ENCODE results near the gene TPRG1L. TPM values are rescaled to one million over a fixed set of nuclear protein-coding genes. Genes with fewer than 3 reads are reported as not detected.
"Not testable (repeated sequence)": the region's sequence is repeated elsewhere in the genome, so short reads cannot be mapped to it uniquely, and the experiment has no call there.

TPRG1L gene
- total and polyA plus RNA-seq, 7 donors, result 33.9 to 66.4 (median 40.2) TPM

DNA sequence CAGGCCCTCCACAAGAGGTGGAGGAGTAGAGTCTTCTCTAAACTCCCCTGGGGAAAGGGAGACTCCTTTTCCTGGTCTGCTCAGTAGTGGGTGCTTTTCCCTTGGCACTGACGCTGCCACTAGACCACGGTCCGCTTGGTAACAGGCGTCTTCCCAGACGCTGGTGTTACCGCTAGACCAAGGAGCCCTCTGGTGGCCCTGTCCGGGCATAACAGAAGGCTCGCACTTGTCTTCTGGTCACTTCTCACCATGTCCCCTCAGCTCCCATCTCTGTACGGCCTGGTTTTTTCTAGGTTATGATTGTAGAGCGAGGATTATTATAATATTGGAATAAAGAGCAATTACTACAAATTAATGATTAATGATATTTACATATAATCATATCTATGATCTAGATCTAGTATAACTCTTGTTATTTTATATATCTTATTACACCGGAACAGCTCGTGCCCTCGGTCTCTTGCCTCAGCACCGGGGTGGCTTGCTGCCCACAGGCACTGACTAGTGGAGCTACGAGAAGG is 3.6 kb upstream of the TPRG1L start:
- WGBS, 3 donors, result 18 to 43% (median 22%) methylated on average over 8 to 15 of the region's 15 CpGs
- H3K9me3 ChIP-seq; H3K27me3 ChIP-seq (ENCODE audit: insufficient read depth in 3 of 3, low read length in 2 of 3); H3K4me3 ChIP-seq; intact Hi-C loops (cut with DNase I); H3K27ac ChIP-seq; ATAC-seq; H3K36me3 ChIP-seq (ENCODE audit: insufficient read depth in 1 of 2, low read depth in 1 of 2): not testable (repeated sequence)
- peaks cover 16% of the 10 kb centered on the region for H3K4me1 ChIP-seq
- peak; percentile 47 to 71 for DNase-seq
- TF ChIP-seq, protein P1, sequence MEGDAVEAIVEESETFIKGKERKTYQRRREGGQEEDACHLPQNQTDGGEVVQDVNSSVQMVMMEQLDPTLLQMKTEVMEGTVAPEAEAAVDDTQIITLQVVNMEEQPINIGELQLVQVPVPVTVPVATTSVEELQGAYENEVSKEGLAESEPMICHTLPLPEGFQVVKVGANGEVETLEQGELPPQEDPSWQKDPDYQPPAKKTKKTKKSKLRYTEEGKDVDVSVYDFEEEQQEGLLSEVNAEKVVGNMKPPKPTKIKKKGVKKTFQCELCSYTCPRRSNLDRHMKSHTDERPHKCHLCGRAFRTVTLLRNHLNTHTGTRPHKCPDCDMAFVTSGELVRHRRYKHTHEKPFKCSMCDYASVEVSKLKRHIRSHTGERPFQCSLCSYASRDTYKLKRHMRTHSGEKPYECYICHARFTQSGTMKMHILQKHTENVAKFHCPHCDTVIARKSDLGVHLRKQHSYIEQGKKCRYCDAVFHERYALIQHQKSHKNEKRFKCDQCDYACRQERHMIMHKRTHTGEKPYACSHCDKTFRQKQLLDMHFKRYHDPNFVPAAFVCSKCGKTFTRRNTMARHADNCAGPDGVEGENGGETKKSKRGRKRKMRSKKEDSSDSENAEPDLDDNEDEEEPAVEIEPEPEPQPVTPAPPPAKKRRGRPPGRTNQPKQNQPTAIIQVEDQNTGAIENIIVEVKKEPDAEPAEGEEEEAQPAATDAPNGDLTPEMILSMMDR (IDR thresholded peaks at IDR 0.05), result peak; percentile 61

DNA sequence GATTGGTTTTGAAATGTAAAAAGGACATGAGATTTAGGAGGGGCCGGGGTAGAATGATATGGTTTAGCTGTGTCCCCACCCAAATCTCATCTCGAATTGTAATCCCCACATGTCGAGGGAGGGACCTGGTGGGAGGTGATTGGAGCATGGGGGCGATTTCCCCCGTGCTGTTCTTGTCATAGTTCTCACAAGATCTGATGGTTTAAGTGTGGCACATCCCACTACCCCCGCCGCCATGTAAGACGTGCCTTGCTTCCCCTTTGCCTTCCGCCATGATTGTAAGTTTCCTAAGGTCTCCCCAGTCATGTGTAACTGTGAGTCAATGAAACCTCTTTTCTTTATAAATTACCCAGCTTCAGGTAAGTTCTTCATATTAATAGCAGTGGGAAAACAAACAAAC is 2.7 kb upstream of the TPRG1L start:
- intact Hi-C loops (cut with DNase I); DNase-seq; ATAC-seq; H3K27me3 ChIP-seq (ENCODE audit: insufficient read depth in 3 of 3, low read length in 2 of 3); H3K27ac ChIP-seq; H3K4me3 ChIP-seq; H3K9me3 ChIP-seq: not testable (repeated sequence)
- Histone ChIP-seq H3K4me1 (peaks cover 16% of the 10 kb centered on the region), H3K36me3 (ENCODE audit: insufficient read depth in 1 of 2, low read depth in 1 of 2) (peaks cover 0 to 11% of the 10 kb centered on the region in 2 donors)
- 77 to 83% (median 82%) methylated on average over 9 of the region's 9 CpGs for WGBS, 3 donors

DNA sequence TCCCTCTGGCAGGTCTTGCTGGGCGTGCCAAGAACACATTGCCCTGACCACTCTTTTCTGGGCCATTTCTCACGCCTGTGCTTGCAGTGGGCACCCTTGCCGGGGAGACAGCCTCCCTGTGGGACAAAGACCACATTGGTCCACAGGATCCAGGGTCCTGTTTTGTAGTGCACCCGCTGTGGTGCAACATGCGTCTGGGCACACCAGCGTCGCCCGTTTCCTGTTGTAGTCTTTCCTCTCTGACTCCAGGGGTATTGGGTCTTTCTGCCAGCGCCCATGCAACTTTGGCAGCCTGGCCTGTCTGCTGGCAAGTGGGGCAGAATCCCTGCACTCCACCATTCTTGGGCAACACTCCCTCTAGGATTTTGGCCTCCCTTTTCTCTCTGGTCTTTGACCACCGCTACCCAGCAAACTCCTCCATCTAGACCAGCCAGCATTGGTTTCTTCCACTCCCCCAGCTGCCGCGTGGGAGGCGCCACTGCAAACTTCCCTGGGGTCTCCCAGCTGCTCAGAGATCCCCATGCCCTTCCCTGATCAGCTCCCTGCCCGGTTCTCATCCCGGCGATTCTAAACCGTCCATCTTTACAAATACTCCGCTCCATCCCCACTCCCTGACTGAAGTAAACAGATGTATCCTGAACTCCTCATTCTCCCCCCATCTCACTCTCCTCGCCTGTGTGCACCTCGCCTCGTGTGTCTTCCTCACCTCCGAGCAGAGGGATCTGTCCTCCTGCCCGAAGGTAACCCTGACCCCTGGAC is 1.2 kb upstream of the TPRG1L start:
- Histone ChIP-seq H3K9me3 (no peaks in the 10 kb centered on the region), H3K27ac (peak overlapping the region; percentile 85), H3K27me3 (ENCODE audit: insufficient read depth in 3 of 3, low read length in 2 of 3) (no peaks in the 10 kb centered on the region), H3K4me1 (peaks cover 16% of the 10 kb centered on the region), H3K36me3 (ENCODE audit: insufficient read depth in 1 of 2, low read depth in 1 of 2) (peaks cover 4 to 26% of the 10 kb centered on the region in 2 donors), H3K4me3 (peak overlapping the region; percentile 88)
- DNase-seq, result peak in 1 of 2 donors; percentile 56
- no peak for ATAC-seq
- TF ChIP-seq, protein P1 (IDR thresholded peaks at IDR 0.05), result no peak
- intact Hi-C loops (cut with DNase I), result no loop called here
- 18 to 28% (median 20%) methylated on average over 23 of the region's 23 CpGs for WGBS, 3 donors

DNA sequence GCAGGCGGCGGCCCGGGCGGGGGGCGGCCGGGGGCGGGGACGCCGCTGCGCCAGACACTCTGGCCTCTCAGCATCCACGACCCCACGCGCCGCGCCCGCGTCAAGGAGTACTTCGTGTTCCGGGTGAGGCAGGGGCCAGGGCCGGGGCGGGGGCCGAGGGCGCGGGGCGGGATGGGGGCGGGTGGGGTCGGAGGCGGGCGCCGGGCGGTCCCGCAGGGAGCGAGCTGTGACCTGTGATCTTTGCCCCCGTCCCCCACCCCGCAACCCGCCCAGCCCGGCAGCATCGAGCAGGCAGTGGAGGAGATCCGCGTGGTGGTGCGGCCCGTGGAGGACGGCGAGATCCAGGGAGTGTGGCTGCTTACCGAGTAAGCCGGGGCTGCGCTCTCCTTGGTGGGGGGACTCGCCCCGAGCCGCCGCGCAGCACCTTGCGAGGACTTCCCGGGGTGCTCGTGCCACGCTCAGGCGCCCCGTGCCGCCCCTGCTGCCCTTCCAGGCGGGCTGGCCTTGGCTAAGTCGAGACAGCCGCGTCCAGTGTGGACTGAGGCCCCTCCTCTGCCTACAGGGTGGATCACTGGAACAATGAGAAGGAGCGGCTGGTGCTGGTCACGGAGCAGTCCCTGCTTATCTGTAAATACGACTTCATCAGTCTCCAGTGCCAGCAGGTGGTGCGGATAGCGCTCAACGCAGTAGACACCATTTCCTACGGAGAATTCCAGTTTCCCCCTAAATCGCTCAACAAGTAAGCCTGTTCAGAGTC is 514 bp downstream of the TPRG1L start:
- TF ChIP-seq, protein P1 (IDR thresholded peaks at IDR 0.05), result no peak
- peaks cover 16% of the 10 kb centered on the region for H3K4me1 ChIP-seq
- 2 to 4% (median 3%) methylated on average over 39 to 71 of the region's 71 CpGs for WGBS, 3 donors
- DNase-seq, result peak in 1 of 2 donors; percentile 33
- intact Hi-C loops (cut with DNase I), result no loop called here
- no peaks in the 10 kb centered on the region for H3K9me3 ChIP-seq
- ATAC-seq, result peak in 1 of 4 donors; percentile 3
- peak overlapping the region; percentile 88 for H3K4me3 ChIP-seq
- peak overlapping the region; percentile 85 for H3K27ac ChIP-seq
- no peaks in the 10 kb centered on the region for H3K27me3 ChIP-seq (ENCODE audit: insufficient read depth in 3 of 3, low read length in 2 of 3)
- H3K36me3 ChIP-seq (ENCODE audit: insufficient read depth in 1 of 2, low read depth in 1 of 2), result peaks cover 11 to 43% of the 10 kb centered on the region in 2 donors

DNA sequence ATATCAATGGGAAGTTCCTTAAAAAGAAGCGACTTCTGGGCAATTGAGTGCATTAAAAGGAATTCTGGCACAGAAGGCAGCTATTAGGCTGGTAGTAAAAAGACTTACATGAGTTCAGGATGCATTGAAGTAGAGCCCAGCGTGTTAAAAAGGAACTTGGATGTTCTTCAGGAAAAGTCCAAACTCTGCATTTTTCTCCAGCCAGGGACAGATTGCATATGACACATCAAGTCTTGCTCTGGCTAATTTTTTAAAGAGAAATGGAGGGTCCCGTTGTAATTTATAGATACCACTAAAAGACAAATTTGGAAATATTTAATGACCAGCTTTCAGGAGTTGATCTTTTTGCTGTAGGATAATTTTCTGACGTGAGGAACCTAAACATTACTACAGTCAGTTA is 1.2 kb downstream of the TPRG1L start:
- Histone ChIP-seq H3K9me3 (no peaks in the 10 kb centered on the region), H3K4me3 (peak overlapping the region; percentile 88), H3K36me3 (ENCODE audit: insufficient read depth in 1 of 2, low read depth in 1 of 2) (peaks cover 11 to 50% of the 10 kb centered on the region in 2 donors), H3K27me3 (ENCODE audit: insufficient read depth in 3 of 3, low read length in 2 of 3) (no peaks in the 10 kb centered on the region), H3K4me1 (peaks cover 16% of the 10 kb centered on the region), H3K27ac (peak overlapping the region; percentile 85)
- WGBS, 3 donors, result 74 to 80% (median 78%) methylated on average over 4 of the region's 4 CpGs
- TF ChIP-seq, protein P1 (IDR thresholded peaks at IDR 0.05), result no peak
- DNase-seq, result no peak
- no peak for ATAC-seq
- intact Hi-C loops (cut with DNase I), result no loop called here

All from psoas muscle (tissue), 8 donors.